CD4-positive, alpha-beta T cell (primary cell): Measurements from ENCODE around the gene BARHL1. TPM values are rescaled to one million over a fixed set of nuclear protein-coding genes. Genes with fewer than 3 reads are reported as not detected.

Source experiments
- ATAC-seq: fragments of 200-7000 bp; cut with Tn5 transposase; one replicate; pipeline ENCODE4 v1.10.0; 2022; ENCODE audit warnings: mild to moderate bottlenecking; ENCODE audit not compliant: poor library complexity
- CTCF ChIA-PET: fragments of 350-600 bp; sonication (Branson Sonifier 250); formaldehyde crosslinking; loops from one replicate; lab custom pipeline; 2021; ENCODE audit warnings: antibody characterized with exemption, inconsistent platforms; lab: Charles Lee
- POLR2A ChIA-PET: fragments of 350-600 bp; sonication (Branson Sonifier 250); formaldehyde crosslinking; loops from one replicate; lab custom pipeline; 2021; ENCODE audit warnings: antibody characterized with exemption, inconsistent platforms; lab: Charles Lee
- DNase-seq, 14 experiments: peaks; one replicate each; pipeline ENCODE4 v3.0.0-alpha.2; 2013 to 2020; ENCODE audit warnings: mixed read lengths in 2 of 14
- H3K27ac ChIP-seq, 2 donors: one replicate each; pipeline versions ENCODE4 v1.5.1 to v1.7.0; 2013; ENCODE audit warnings: low read length in 2 of 2, low read depth in 1 of 2, mild to moderate bottlenecking in 1 of 2
- H3K27me3 ChIP-seq, 2 experiments: 1 replicate in 1 of 2; 2 replicates in 1 of 2; pipeline versions ENCODE4 v1.6.1 to v1.7.0; 2013; ENCODE audit warnings: low read length in 2 of 2, control low read depth in 1 of 2, mild to moderate bottlenecking in 1 of 2, moderate library complexity in 1 of 2; ENCODE audit not compliant: insufficient read depth in 2 of 2, control insufficient read depth in 1 of 2
- H3K36me3 ChIP-seq: one replicate; pipeline ENCODE4 v1.6.1; 2013; ENCODE audit warnings: low read length, control low read depth; ENCODE audit not compliant: insufficient read depth
- H3K4me1 ChIP-seq: one replicate; pipeline ENCODE4 v1.6.1; 2013; ENCODE audit warnings: low read length, control low read depth; ENCODE audit not compliant: insufficient read depth
- H3K4me3 ChIP-seq: one replicate; pipeline ENCODE4 v1.5.1; 2013; ENCODE audit warnings: mild to moderate bottlenecking, low read length, moderate library complexity
- H3K9me3 ChIP-seq, 2 experiments: 1 replicate in 1 of 2; 2 replicates in 1 of 2; pipeline versions ENCODE4 v1.6.1 to v1.7.0; 2013; ENCODE audit warnings: low read length in 2 of 2, mild to moderate bottlenecking in 2 of 2, control low read depth in 1 of 2, moderate library complexity in 1 of 2; ENCODE audit not compliant: control insufficient read depth in 1 of 2, insufficient read depth in 1 of 2
- H3K27ac Mint-ChIP-seq: one replicate; pipeline ENCODE4 v1.8.0; 2020; ENCODE audit warnings: mixed read lengths
- H3K27me3 Mint-ChIP-seq: one replicate; pipeline ENCODE4 v1.8.0; 2021; ENCODE audit warnings: mixed read lengths
- H3K36me3 Mint-ChIP-seq: one replicate; pipeline ENCODE4 v1.8.0; 2021; ENCODE audit warnings: low read depth, mixed read lengths
- H3K4me1 Mint-ChIP-seq: one replicate; pipeline ENCODE4 v1.8.0; 2021; ENCODE audit warnings: low read depth, mixed read lengths
- H3K4me3 Mint-ChIP-seq: one replicate; pipeline ENCODE4 v1.8.0; 2020; ENCODE audit warnings: mild to moderate bottlenecking, mixed read lengths
- H3K9me3 Mint-ChIP-seq: one replicate; pipeline ENCODE4 v1.8.0; 2020; ENCODE audit warnings: mixed read lengths
- CTCF ChIP-seq: fragments of 200-600 bp; IDR thresholded peaks from one replicate; pipeline ENCODE4 v1.8.0; 2022; ENCODE audit warnings: antibody characterized with exemption, mild to moderate bottlenecking
- intact Hi-C, 2 experiments: fragments of 100-400 bp; cut with DNase I in 1 of 2; cut with micrococcal nuclease in 1 of 2; formaldehyde crosslinking; loops; one replicate each; pipeline versions ENCODE4 v1.15.1 to v1.9.0; 2023 to 2025; cut with DNase I, micrococcal nuclease
- total RNA-seq, 174 experiments: library from RNA in 2 of 174; stranded (reverse) in 2 of 174; gene quantifications; one replicate each; pipeline ENCODE4 v1.2.3 and lab custom pipeline; 2021 to 2026

Gene BARHL1
- total RNA-seq, 2 experiments from 2014 or later: not detected

- Mint-ChIP-seq H3K27ac (no peak overlapping the region), H3K27me3 (peaks cover 75% of the 10 kb centered on the region), H3K4me1 (no peaks in the 10 kb centered on the region), H3K9me3 (no peaks in the 10 kb centered on the region), H3K36me3 (peaks cover 29% of the 10 kb centered on the region), H3K4me3 (no peak overlapping the region)
- Histone ChIP-seq H3K27me3 (peaks cover 50 to 65% of the 10 kb centered on the region in 2 experiments), H3K9me3 (peaks cover 3 to 35% of the 10 kb centered on the region in 2 experiments), H3K36me3 (peaks cover 12% of the 10 kb centered on the region), H3K27ac (no peak overlapping the region), H3K4me1 (peaks cover 6% of the 10 kb centered on the region), H3K4me3 (no peak overlapping the region)
- CTCF ChIA-PET: no interaction called here
- no peak for TF ChIP-seq CTCF
- POLR2A ChIA-PET: no interaction called here
- no peak for DNase-seq
- intact Hi-C loops: no loop called here
- ATAC-seq: no peak
These were observed 8.1 kb downstream of the BARHL1 start for GRCh38 chr9:132590318-132591182.

- CTCF ChIA-PET: no interaction called here
- no peak for ATAC-seq
- Histone ChIP-seq H3K27ac (no peak overlapping the region), H3K36me3 (peaks cover 18% of the 10 kb centered on the region), H3K4me1 (peaks cover 6% of the 10 kb centered on the region), H3K4me3 (no peak overlapping the region), H3K9me3 (peaks cover under 1 to 29% of the 10 kb centered on the region in 2 experiments), H3K27me3 (peaks cover 43 to 58% of the 10 kb centered on the region in 2 experiments)
- peaks cover 75% of the 10 kb centered on the region for H3K27me3 Mint-ChIP-seq
- intact Hi-C loops: no loop called here
- POLR2A ChIA-PET: no interaction called here
- H3K4me3 Mint-ChIP-seq: no peak overlapping the region
- H3K36me3 Mint-ChIP-seq: peaks cover 36% of the 10 kb centered on the region
- no peak for TF ChIP-seq CTCF
- no peaks in the 10 kb centered on the region for H3K9me3 Mint-ChIP-seq
- no peak overlapping the region for H3K27ac Mint-ChIP-seq
- DNase-seq: no peak
- no peaks in the 10 kb centered on the region for H3K4me1 Mint-ChIP-seq
These were observed 8.8 kb downstream of the BARHL1 start for GRCh38 chr9:132591244-132591643.

GRCh38 chr9:132591751-132592314 is 9.4 kb downstream of the BARHL1 start:
- no peak overlapping the region for H3K27ac Mint-ChIP-seq
- TF ChIP-seq CTCF: no peak

More at GRCh38 chr9:132591751-132592314, 9.4 kb downstream of the BARHL1 start:
- Mint-ChIP-seq H3K4me1 (no peaks in the 10 kb centered on the region), H3K9me3 (no peaks in the 10 kb centered on the region), H3K36me3 (peaks cover 42% of the 10 kb centered on the region), H3K27me3 (peaks cover 75% of the 10 kb centered on the region), H3K4me3 (no peak overlapping the region)
- POLR2A ChIA-PET: no interaction called here
- DNase-seq: no peak
- peaks cover 6% of the 10 kb centered on the region for H3K4me1 ChIP-seq
- peaks cover 38 to 52% of the 10 kb centered on the region in 2 experiments for H3K27me3 ChIP-seq
- H3K4me3 ChIP-seq: no peak overlapping the region
- CTCF ChIA-PET: no interaction called here
- peaks cover 0 to 24% of the 10 kb centered on the region in 2 experiments for H3K9me3 ChIP-seq
- peaks cover 23% of the 10 kb centered on the region for H3K36me3 ChIP-seq
- intact Hi-C loops: no loop called here
- ATAC-seq: no peak
- no peak overlapping the region for H3K27ac ChIP-seq
